GM10266 (cell line): ENCODE measurements around the gene LURAP1L.

ENCODE experiments used
- DNase-seq: peaks from one replicate; pipeline ENCODE4 v3.0.0; 2012; ENCODE audit errors: extremely low spot score
- TF ChIP-seq, protein P1 (sequence below): IDR thresholded peaks from 2 replicates; pipeline ENCODE4 v1.5.1; 2012; ENCODE audit warnings: mild to moderate bottlenecking, low read depth; ENCODE audit not compliant: control insufficient read depth, insufficient read depth; ENCODE audit errors: missing control alignments

The LURAP1L gene

DNA sequence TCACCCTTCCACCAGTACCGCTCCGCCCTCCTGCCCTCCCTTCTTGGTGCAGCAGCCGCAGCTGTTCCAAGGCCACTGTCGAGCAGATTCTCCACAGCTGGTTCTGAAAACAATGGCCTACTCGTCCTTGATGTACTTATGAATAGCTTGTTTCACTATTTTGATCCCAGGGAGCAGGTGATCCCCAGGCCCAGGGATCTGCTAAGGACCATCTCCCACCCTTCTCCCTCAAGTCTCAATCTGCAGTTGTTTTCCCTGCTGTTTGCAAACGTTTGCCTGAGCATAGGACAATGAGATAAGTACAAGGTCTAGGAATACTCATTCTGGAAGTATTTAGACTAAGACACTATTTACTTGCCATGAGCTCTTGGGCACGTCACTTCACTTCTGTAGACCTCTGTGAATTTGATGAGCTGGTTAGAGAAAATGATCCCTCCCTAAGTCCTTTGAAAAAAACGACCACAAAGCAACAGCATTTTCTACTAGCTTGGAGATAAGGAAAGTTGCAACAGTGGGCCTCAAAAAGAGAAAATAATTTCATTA lies 1.8 kb downstream of the LURAP1L start:
- no peak for DNase-seq
- TF ChIP-seq, protein P1, sequence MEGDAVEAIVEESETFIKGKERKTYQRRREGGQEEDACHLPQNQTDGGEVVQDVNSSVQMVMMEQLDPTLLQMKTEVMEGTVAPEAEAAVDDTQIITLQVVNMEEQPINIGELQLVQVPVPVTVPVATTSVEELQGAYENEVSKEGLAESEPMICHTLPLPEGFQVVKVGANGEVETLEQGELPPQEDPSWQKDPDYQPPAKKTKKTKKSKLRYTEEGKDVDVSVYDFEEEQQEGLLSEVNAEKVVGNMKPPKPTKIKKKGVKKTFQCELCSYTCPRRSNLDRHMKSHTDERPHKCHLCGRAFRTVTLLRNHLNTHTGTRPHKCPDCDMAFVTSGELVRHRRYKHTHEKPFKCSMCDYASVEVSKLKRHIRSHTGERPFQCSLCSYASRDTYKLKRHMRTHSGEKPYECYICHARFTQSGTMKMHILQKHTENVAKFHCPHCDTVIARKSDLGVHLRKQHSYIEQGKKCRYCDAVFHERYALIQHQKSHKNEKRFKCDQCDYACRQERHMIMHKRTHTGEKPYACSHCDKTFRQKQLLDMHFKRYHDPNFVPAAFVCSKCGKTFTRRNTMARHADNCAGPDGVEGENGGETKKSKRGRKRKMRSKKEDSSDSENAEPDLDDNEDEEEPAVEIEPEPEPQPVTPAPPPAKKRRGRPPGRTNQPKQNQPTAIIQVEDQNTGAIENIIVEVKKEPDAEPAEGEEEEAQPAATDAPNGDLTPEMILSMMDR = no peak

DNA sequence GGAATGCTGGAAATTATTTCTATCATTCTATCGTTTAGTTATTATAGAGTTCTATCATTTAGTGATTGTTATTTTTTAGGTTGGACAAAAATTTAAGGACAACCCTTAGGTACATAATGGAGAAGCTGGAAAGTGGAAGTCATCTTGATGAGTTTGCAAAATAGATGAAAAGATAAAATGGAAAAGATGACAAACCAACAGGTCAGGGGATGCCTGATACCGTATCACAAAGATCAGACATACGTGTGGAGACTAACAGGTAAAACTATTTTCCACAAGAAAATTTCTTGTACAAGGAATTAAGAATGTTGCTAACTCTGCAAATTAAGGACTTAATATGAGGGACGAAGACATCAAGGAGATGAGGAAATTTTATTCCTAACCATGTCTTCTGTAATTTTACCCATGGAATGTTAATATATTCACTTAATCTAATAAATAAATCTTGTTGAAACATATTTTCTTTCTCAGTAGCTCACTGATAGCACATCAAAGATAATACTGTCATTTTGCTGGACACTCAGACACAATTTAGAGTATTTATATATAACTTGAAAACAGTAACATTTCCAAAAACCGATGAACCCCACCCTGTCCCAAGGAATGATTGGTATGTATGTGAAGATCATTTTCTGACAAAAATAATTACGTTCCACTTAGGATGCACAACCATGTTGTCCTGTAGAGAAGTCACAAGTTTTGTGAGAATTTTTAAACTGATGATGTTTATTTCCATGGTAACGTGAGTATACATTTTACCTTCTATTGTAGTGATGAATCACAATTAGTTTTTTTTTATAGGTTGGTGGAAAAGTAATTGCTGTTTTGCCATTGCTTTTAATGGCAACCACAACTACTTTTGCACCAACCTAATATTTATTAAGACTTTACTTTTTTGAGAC lies 2.6 kb downstream of the LURAP1L start:
- TF ChIP-seq, protein P1 = no peak
- no peak for DNase-seq

DNA sequence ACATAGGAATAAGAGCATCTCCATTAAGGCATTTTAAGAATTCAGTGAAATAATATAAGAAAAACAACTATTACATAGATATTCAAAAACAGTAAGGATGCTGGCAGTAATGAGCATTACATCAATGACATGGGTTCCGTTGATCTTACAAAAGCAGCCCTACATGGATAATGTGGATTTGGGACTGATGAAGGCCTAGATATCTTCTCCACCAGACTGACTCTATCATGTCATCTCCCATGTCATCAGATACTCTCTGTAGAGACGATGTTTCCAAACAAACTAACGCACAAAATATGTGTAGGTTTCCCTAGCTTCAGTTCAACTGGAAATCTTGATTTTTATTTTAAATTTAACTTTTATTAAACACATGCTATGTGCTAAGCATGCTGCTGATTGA lies 3.6 kb downstream of the LURAP1L start:
- no peak for DNase-seq
- TF ChIP-seq, protein P1 = no peak

DNA sequence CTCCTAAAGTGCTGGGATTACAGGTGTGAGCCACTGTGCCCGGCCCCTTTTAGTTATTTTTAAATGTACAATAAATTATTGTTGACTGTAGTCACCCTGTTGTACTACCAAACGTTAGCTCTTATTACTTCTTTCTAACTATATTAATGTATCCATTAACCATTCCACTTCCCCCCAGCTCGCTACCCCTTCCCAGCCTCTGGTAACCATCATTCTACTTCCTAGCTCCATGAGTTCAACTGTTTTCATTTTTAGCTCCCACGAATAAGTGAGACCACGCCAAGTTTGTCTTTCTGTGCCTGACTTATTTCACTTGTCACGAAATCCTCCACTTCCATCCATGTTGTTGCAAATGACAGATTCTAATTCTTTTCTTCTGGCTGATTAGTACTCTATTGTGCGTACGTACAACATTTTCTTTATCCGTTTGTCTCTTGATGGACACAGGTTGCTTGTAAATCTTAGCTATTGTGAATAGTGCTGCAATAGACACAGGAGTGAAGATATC lies 6.5 kb downstream of the LURAP1L start:
- DNase-seq = no peak
- TF ChIP-seq, protein P1 = no peak

DNA sequence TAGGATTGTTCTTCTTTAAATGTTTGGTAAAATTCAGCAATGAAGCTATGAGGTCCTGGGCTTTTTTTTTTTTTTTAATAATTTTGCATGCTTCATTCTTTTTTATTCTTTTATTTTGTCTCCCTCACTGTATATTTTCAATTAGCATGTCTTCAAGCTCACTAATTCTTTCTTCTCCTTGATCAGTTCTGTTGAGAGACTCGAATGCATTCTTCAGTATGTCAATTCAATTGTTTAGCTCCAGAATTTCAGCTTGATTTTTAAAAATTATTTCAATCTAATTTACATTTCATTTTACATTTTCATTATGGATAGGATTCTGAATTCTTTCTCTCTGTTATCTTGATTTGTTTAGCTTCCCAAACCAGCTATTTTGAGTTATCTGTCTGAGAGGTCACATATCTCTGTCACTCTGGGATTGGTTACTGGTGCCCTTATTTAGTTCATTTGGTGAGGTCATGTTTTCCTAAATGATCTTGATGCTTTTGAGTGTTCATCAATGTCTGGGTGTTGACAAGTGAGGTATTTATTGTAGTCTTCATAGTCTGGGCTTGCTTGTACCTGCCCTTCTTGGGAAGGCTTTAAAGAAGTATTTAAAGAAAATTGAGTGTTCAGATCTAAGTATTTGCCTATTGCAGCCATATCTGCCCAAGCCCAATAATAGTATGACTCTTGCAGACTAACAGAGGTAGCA lies 9.1 kb downstream of the LURAP1L start:
- DNase-seq = no peak
- TF ChIP-seq, protein P1 = no peak

DNA sequence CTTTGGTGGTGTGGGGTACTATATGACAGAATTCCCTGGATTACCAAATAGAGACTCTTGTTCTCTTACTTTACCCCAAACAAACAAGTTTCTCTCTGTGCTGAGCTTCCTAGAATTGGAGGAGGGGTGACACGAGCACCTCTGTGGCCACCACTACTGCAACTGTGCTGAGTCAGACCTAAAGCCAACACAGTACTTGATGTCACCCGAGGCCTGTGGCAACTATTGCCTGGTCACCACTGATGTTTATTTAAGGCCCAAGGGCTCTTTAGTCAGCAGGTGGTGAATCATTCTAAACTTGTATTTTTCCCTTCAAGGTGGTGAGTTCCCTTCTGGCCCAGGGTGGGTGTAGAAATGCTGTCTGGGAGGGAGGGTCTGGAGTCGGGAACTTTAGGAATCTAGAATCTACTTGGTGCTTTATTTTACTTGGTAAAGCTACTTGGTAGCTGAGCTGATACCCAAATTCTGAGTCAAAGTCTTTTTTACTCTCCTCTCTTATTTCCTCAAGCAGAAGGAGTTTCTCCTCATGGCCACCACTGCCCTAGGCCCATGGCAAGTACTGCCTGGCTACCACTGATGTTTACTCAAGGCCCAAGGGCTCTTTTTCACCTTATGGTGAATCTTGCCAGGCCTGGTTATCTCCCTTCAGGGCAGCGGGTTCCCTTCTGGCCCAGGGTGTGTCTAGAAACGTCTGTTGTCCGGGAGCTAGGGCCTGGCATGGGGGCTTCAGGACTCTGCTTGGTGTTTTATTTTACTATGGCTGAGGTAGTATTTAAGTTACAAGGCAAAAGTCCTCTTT lies 9.8 kb downstream of the LURAP1L start:
- no peak for DNase-seq
- TF ChIP-seq, protein P1 = no peak
